ENCODE measurements around the gene TRPM2. TPM values are rescaled to one million over a fixed set of nuclear protein-coding genes. Genes with fewer than 3 reads are reported as not detected.
A peak's percentile ranks its signal among the peaks of the same experiment; 100 is the strongest.
"Not testable (repeated sequence)": the region's sequence is repeated elsewhere in the genome, so short reads cannot be mapped to it uniquely, and the experiment has no call there.

Gene TRPM2
- total RNA-seq, 1 donor from 2014 or later, result 0.40 TPM

GRCh38 chr21:44335266-44336059 lies 18.0 kb upstream of the TRPM2 start:
- no peak for DNase-seq (ENCODE audit: low read depth in 2 of 2)

- DNase-seq (ENCODE audit: low read depth in 2 of 2), result no peak
Observed at GRCh38 chr21:44337449-44337848, 16.0 kb upstream of the TRPM2 start.

GRCh38 chr21:44337941-44338895 lies 15.2 kb upstream of the TRPM2 start:
- peak; percentile 57 to 75 for DNase-seq (ENCODE audit: low read depth in 2 of 2)

- peak; percentile 97 to 98 for DNase-seq (ENCODE audit: low read depth in 2 of 2)
Observed at GRCh38 chr21:44338971-44339910, 14.2 kb upstream of the TRPM2 start, which contains the start of gene CFAP410. CFAP410 (minus strand) TSS chr21:44339390; CDS start chr21:44339194, 196 bp downstream.

DNA sequence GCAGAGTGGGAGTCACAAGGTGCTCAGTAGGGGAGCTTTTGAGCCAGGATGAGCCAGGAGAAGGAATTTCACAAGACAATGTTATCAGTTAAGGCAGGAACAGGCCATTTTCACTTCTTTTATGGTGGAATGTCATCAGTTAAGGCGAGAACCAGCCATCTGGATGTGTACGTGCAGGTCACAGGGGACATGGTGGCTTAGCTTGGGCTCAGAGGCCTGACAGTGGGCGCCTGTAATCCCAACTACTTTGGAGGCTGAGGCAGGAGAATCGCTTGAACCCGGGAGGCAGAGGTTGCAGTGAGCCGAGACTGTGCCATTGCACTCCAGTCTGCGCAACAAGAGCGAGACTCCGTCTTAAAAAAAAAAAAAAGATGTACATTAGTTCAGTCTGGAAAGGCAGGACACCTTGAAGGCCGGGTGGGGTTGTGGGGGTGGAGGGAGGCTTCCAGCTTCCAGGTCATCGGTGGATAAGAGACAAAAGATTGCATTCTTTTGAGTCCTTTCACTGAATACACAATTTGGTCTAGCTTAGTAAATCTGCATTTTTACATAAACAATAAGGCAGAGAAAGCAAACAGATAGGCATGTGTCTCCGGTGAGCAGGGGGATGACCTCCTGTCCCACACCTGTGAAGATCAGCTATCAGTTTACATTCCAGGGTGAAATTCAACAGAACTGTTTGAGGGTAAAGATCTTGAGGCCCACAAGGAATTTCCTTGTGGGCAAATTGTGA lies 11.5 kb upstream of the TRPM2 start:
- DNase-seq (ENCODE audit: low read depth in 2 of 2), result not testable (repeated sequence)

DNA sequence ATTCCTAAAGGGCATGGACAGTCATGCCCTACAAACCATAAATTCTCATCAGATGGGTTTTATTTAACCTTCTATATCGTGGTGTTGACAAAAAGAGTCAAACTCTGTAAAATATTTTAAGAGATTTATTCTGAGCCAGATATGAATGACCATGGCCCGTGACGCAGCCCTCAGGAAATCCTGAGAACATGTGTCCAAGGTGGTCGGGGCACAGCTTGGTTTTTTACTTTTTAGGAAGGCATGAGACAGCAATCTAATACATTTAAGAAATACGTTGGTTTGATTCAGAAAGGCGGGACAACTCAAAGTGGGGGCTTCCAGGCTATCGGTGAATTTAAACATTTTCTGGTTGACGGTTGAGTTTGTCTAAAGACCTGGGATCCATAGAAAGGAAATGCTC lies 10.4 kb upstream of the TRPM2 start:
- DNase-seq (ENCODE audit: low read depth in 2 of 2), result not testable (repeated sequence)

GRCh38 chr21:44344541-44345183 lies 8.8 kb upstream of the TRPM2 start:
- no peak for DNase-seq (ENCODE audit: low read depth in 2 of 2)

DNA sequence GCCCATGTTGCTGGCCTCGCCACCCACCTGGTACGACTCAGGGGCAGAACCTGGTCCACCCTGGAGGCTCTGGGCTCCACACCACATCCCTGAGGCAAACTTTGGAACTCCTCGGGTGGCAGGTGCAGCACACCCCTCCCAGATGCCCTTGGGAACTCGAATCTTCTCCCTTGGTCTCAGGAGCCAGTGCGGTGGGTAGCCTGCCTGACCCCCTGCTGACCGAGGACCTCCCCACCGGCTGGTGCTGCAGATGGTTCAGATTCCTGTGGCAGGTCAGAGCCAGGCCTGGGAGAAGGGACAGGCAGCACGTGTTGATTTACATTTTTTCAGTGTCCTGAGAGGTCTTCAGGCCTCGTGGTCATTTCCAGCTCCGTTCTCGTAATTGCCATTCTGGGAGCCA lies 7.9 kb upstream of the TRPM2 start:
- no peak for DNase-seq (ENCODE audit: low read depth in 2 of 2)

DNA sequence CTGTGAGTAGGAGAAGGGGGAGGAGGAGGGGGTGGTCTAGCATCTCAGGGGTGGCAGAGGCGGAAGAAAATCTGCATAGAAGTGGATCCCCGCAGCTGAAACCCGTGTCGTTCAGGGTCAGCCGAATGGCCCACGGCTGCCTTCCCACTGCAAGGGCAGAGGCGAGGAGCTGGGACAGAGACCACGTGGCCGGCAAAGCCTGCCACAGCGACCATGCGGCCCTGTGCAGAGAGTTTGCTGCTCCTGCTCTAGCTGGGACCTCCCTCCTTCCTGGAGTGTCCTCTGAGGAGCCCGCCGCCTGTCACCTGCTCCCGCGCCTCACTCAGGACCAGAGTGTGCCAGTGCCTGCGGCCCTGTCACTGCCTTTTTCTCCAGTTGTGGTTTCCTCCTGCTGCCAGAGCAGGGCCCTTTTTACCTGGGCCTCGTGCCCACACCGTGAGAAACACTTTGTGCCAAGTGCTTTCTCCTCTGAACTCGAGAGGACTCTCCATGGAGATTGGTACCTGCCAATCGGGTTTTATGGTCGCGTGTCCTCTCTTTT lies 5.4 kb upstream of the TRPM2 start:
- no peak for DNase-seq (ENCODE audit: low read depth in 2 of 2)

DNA sequence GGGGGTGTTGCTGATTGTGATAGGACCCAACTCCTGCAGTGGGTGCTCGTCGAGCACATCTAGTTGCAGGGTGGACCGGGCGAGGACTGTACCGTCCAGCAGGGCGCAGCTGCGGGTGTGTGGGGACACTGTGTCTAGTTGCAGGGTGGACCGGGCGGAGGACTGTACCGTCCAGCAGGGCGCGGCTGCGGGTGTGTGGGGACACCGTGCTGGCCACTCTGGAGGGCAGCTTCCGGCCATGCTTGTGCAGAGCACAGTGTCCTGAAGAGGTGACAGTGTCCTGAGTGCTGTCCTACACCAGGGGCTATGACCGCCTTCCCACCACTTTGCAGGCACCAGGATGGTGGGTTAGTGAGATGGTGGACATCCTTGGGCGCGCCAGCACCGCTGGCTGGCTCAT lies 4.6 kb upstream of the TRPM2 start:
- no peak for DNase-seq (ENCODE audit: low read depth in 2 of 2)

DNA sequence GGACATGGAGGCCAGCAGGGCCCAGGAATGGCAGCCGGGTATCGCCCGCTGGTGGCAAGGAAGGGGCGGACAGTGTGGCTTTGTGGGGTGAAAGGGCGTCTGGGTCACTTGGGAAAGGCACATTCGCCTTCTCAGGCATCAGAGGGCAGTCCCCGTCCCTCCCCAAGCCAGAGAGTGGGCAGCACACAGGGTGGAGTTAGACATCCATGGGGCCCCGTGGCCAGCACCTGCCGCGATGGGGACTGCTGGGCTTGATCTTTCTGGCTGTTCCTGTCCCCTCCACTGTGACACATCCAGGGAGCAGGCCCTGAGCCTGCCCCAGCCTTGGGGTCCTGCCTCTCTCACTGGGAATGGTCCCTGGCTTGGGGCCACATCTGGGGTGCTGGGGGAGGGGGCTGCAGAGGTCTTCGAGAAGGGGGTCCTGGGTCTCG lies 4.0 kb upstream of the TRPM2 start:
- no peak for DNase-seq (ENCODE audit: low read depth in 2 of 2)

GRCh38 chr21:44349847-44350772 lies 3.3 kb upstream of the TRPM2 start:
- DNase-seq (ENCODE audit: low read depth in 2 of 2), result no peak

- DNase-seq (ENCODE audit: low read depth in 2 of 2), result no peak
Observed at GRCh38 chr21:44350773-44351481, 2.5 kb upstream of the TRPM2 start.

DNA sequence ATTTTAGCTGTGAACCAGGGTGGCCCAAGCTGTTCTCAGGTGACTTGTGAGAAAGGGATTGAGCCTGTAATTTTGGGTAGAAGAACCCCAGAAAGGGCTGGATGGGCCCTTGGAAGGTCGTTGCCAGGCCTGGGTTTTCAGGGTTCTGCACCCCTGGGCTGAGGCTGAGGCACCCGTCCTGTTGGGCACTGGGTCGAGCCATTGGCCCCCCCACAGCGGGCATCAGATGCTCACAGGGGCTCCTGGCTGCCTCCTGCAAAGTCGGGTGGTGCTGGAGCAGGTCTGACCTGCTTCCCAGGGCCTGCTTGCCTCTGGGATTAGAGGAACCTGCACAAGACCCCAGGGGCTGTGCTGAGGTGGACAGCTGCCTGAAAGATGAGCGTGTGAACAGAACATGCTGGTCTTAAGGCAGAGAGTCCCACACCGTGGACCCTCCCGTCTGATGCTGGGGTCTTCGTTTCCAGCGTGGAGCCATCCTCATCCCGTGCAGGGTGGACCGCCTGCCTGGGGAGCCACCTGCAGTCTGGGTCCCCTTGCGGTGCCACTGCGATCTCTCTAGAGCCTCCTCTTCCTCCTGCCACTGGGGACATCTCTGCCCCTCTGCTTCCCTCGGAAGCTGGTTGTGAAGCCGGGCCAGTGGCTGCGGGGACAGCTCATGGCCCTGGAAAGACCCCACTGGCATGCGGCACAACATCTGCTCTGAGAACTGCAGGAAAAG lies 1.7 kb upstream of the TRPM2 start:
- DNase-seq (ENCODE audit: low read depth in 2 of 2), result no peak

- no peak for DNase-seq (ENCODE audit: low read depth in 2 of 2)
Observed at GRCh38 chr21:44352253-44352860, 1.1 kb upstream of the TRPM2 start.

DNA sequence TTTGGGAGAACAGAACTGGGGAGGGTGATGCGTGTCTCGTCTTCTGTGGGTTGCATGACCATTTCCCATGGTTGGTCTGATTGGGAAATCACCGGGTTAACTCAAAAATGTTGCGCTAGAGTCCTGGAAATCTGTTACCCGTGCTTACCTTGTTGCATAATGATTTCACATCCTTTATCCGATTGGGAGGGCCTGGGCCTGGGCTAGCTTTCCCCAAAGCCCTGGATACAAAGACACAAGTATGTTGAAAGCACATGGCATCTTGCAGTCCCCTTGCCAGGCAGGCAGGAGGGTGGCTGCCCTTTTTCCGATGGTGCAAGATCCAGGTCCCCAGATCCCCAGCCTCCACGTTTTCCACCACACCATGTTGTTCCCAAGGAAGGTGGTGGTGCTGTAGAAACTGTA lies 582 bp downstream of the TRPM2 start:
- no peak for DNase-seq (ENCODE audit: low read depth in 2 of 2)

Data from lung microvascular endothelial cell (primary cell).